ENCODE measurements around the gene ATG4A. TPM values are rescaled to one million over a fixed set of nuclear protein-coding genes. Genes with fewer than 3 reads are reported as not detected.

The ATG4A gene
- total RNA-seq, 4 donors from 2014 or later = 9.7 to 13.4 (median 10.3) TPM

GRCh38 chrX:108088511-108088910, 3.1 kb upstream of the ATG4A start:
- TF ChIP-seq, protein P1, sequence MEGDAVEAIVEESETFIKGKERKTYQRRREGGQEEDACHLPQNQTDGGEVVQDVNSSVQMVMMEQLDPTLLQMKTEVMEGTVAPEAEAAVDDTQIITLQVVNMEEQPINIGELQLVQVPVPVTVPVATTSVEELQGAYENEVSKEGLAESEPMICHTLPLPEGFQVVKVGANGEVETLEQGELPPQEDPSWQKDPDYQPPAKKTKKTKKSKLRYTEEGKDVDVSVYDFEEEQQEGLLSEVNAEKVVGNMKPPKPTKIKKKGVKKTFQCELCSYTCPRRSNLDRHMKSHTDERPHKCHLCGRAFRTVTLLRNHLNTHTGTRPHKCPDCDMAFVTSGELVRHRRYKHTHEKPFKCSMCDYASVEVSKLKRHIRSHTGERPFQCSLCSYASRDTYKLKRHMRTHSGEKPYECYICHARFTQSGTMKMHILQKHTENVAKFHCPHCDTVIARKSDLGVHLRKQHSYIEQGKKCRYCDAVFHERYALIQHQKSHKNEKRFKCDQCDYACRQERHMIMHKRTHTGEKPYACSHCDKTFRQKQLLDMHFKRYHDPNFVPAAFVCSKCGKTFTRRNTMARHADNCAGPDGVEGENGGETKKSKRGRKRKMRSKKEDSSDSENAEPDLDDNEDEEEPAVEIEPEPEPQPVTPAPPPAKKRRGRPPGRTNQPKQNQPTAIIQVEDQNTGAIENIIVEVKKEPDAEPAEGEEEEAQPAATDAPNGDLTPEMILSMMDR (IDR thresholded peaks at IDR 0.05; ENCODE audit: low read depth) = no peak

DNA sequence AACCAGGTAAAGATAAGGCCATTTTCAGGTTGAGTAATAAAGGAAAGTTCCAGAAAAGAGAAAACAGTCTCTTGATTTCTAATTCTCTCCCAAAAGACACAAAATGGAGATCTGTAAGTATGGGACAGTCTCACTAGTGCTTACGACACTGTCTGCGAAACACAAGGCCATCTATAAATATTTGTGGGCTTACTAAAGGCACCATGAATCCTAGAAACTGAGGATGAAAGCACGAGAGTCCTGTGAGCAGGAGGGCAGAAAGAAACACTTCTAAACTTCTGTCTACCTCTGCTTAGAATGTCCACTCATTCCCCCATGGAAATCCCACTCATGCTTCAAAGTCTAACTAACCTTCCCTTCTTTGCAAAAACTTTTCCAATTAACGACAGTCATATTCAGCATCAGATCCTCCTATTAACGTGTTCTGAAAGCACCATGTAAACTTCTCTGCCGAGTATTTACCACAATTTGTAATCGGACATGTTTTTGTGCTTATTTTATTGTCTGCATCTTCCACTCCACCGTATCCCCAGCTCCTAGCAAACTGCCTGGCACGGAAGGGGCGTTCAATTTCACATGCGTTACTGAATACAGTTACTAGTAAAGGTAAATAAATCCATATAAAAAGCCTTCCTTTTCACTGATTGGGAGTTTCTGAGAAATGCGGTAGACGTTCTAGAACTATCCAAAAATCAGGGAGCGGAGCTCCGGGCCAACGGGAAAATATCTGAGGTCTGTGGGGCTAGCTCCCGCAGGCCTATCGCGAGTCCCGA, 901 bp upstream of the ATG4A start:
- TF ChIP-seq, protein P1 (IDR thresholded peaks at IDR 0.05; ENCODE audit: low read depth) = no peak

DNA sequence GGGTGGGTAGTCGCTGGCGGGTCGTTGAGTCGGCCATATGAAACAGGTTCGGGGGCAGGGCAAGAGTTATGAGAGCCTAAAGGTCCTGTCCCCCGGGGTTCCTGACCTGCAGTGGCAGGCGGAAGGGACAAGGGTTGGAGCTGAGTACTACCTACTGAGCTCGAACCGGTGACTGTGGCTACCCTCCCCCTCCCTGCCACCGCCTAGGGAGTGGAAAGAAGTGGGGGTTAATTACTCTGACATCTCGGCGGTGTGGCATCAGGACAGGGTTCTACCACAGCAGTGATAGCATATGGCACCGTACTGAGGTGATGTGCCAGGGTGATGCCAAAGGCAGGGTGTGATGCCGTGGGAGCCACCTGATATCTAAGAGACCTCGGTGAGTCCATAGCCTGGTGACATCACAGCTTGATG, 307 bp downstream of the ATG4A start:
- TF ChIP-seq, protein P1 (IDR thresholded peaks at IDR 0.05; ENCODE audit: low read depth) = no peak

DNA sequence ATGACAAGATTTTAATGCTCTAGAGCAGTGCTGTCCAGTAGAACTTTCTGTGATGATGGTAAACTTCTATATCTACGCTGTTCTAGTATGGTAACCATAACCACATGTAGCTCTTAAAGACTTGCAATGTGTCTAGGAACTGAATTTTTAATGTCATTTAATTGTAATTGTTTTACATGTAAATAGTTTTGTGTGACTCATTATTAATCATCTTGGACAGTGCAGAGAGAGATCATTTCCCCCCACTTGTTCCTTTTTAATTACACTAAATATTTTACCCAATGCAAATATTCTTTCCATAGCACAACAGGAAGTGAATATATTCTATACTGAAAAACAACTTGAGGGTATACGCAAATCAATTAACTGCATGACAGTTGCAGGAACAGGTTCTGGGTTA, 5.8 kb downstream of the ATG4A start:
- TF ChIP-seq, protein P1 (IDR thresholded peaks at IDR 0.05; ENCODE audit: low read depth) = no peak

- TF ChIP-seq, protein P1 (IDR thresholded peaks at IDR 0.05; ENCODE audit: low read depth) = no peak
Observed at GRCh38 chrX:108105473-108105872, 13.9 kb downstream of the ATG4A start.

GRCh38 chrX:108114541-108114940, 23.0 kb downstream of the ATG4A start:
- TF ChIP-seq, protein P1 (IDR thresholded peaks at IDR 0.05; ENCODE audit: low read depth) = no peak

DNA sequence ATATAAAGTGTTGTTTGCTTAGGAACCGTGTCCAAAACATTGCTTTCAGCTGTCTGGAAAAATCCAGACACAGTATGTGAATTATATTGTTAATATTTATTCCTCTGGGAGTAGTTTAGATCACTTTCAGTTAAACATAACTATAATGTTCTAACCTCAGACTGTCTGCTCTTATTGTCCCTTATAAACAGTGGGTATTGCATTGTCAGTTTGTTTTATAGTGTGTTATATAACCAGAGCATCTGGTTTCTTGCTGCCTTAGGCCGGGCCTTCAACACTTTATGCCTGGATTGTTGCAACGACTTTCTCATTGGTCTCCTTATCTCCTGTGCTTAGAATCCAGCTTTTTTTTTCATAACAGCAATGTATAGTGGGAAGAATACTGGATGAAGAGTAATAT, 26.4 kb downstream of the ATG4A start:
- TF ChIP-seq, protein P1 (IDR thresholded peaks at IDR 0.05; ENCODE audit: low read depth) = no peak
